HCT116 (cell line): ENCODE results near the gene TTC9. TPM values are rescaled to one million over a fixed set of nuclear protein-coding genes. Genes with fewer than 3 reads are reported as not detected.

Experiments used
- ATAC-seq: fragments of 200-7000 bp; cut with Tn5 transposase; 2 replicates; pipeline ENCODE4 v1.9.1; 2020; ENCODE audit warnings: mild to moderate bottlenecking, moderate library complexity
- BruUV-seq: library from RNA; stranded (reverse); fragments of 400-500 nt; replicated peaks from 2 replicates; lab custom pipeline; 2021; lab: Mats Ljungman, UMichigan
- CTCF ChIA-PET: fragments of 300-600 bp; sonication (Branson Sonifier 250); formaldehyde crosslinking; loops from one replicate; lab custom pipeline; 2021; ENCODE audit warnings: antibody characterized with exemption; lab: Charles Lee
- POLR2A ChIA-PET: fragments of 300-600, 350-600 bp; sonication (Branson Sonifier 250); formaldehyde crosslinking; loops from one replicate; lab custom pipeline; 2021; ENCODE audit warnings: antibody characterized with exemption; lab: Charles Lee
- RAD21 ChIA-PET, 2 experiments: fragments of 300-600 bp; sonication (Branson Sonifier 250); formaldehyde crosslinking; loops; one replicate each; lab custom pipeline; 2023; ENCODE audit warnings: low total read pairs in 2 of 2; ENCODE audit not compliant: uncharacterized antibody in 2 of 2, unreplicated experiment in 2 of 2, low non-redundant PET in 1 of 2; lab: Charles Lee
- DNase-seq: peaks from one replicate; pipeline ENCODE4 v3.0.0-alpha.2; 2010; ENCODE audit warnings: low read depth, low spot score
- H2AFZ ChIP-seq: fragments of 200-600 bp; shearing (Covaris generic), sonication (generic); 2 replicates; pipeline ENCODE4 v1.6.1; 2017; ENCODE audit warnings: low read depth, mixed run types, mixed read lengths, antibody characterized with exemption, low read length; ENCODE audit not compliant: poor library complexity, severe bottlenecking
- H3K27ac ChIP-seq: 2 replicates; pipeline ENCODE4 v1.5.1; 2012; ENCODE audit warnings: low read depth, low read length
- H3K27me3 ChIP-seq: fragments of 200-600 bp; sonication (generic); 2 replicates; pipeline ENCODE4 v1.6.1; 2016; ENCODE audit warnings: mixed run types, low read length, mixed read lengths; ENCODE audit not compliant: insufficient read depth
- H3K36me3 ChIP-seq, 2 experiments: fragments of 200-500 bp in 1 of 2; fragments of 200-600 bp in 1 of 2; sonication (Bioruptor generic) in 1 of 2; sonication (generic) in 1 of 2; 2 replicates each; pipeline versions ENCODE4 v1.5.1 to v1.6.1; 2014 to 2016; ENCODE audit warnings: low read length in 2 of 2, inconsistent platforms in 1 of 2, mixed read lengths in 1 of 2, mixed run types in 1 of 2; ENCODE audit not compliant: insufficient read depth in 2 of 2, control insufficient read depth in 1 of 2
- H3K4me1 ChIP-seq, 2 experiments: fragments of 200-600 bp in 1 of 2; sonication (generic) in 1 of 2; 2 replicates each; pipeline versions ENCODE4 v1.5.1 to v1.6.1; 2012 to 2017; ENCODE audit warnings: low read length in 2 of 2, inconsistent platforms in 1 of 2, mild to moderate bottlenecking in 1 of 2, mixed read lengths in 1 of 2, mixed run types in 1 of 2, moderate library complexity in 1 of 2; ENCODE audit not compliant: insufficient read depth in 2 of 2, control insufficient read depth in 1 of 2
- H3K4me2 ChIP-seq: fragments of 200-600 bp; sonication (generic); 2 replicates; pipeline ENCODE4 v1.6.1; 2017; ENCODE audit warnings: mixed run types, low read length, mixed read lengths
- H3K4me3 ChIP-seq, 2 experiments: fragments of 200-600 bp in 1 of 2; sonication (generic) in 1 of 2; replicated peaks in 1 of 2; 2 replicates each; pipeline ENCODE4 v1.5.1; 2011 to 2016; ENCODE audit warnings: low read length in 2 of 2, control low read depth in 1 of 2, low read depth in 1 of 2, mild to moderate bottlenecking in 1 of 2, mixed read lengths in 1 of 2, mixed run types in 1 of 2
- H3K79me2 ChIP-seq: fragments of 200-600 bp; sonication (generic); 2 replicates; pipeline ENCODE4 v1.6.1; 2017; ENCODE audit warnings: mild to moderate bottlenecking, mixed run types, low read length, moderate library complexity, mixed read lengths; ENCODE audit not compliant: insufficient read depth
- H3K9ac ChIP-seq: fragments of 200-600 bp; sonication (generic); 2 replicates; pipeline ENCODE4 v1.6.1; 2016; ENCODE audit warnings: low read length, mixed read lengths
- H3K9me2 ChIP-seq: fragments of 200-600 bp; sonication (generic), shearing (Covaris generic); 2 replicates; pipeline ENCODE4 v1.6.1; 2017; ENCODE audit warnings: mixed run types, mild to moderate bottlenecking, moderate library complexity; ENCODE audit not compliant: insufficient read depth
- H3K9me3 ChIP-seq, 2 experiments: fragments of 200-500 bp in 1 of 2; fragments of 200-600 bp in 1 of 2; sonication (Bioruptor generic) in 1 of 2; sonication (generic) in 1 of 2; 2 replicates each; pipeline ENCODE4 v1.6.1; 2014 to 2017; ENCODE audit warnings: low read length in 2 of 2, mixed read lengths in 2 of 2, inconsistent platforms in 1 of 2, low read depth in 1 of 2, mild to moderate bottlenecking in 1 of 2, mixed run types in 1 of 2, moderate library complexity in 1 of 2; ENCODE audit not compliant: control insufficient read depth in 1 of 2, insufficient read depth in 1 of 2
- H4K20me1 ChIP-seq: fragments of 200-600 bp; sonication (generic), shearing (Covaris generic); 2 replicates; pipeline ENCODE4 v1.6.1; 2017; ENCODE audit warnings: mixed run types, mild to moderate bottlenecking, moderate library complexity; ENCODE audit not compliant: insufficient read depth
- ATF3 ChIP-seq: IDR thresholded peaks from 2 replicates; pipeline ENCODE4 v1.6.1; 2012
- CEBPB ChIP-seq: IDR thresholded peaks from 2 replicates; pipeline ENCODE4 v1.6.1; 2012; ENCODE audit warnings: low read depth
- EZH2phosphoT487 ChIP-seq: fragments of 200-600 bp; IDR thresholded peaks from 2 replicates; pipeline ENCODE4 v1.6.1; 2018; ENCODE audit warnings: antibody characterized with exemption, borderline replicate concordance
- MAX ChIP-seq: IDR thresholded peaks from 2 replicates; pipeline ENCODE4 v1.6.1; 2012
- POLR2AphosphoS5 ChIP-seq: IDR thresholded peaks from 2 replicates; pipeline ENCODE4 v1.6.1; 2011; ENCODE audit warnings: mild to moderate bottlenecking, low read depth, low read length, moderate library complexity
- REST ChIP-seq: IDR thresholded peaks from 2 replicates; pipeline ENCODE4 v1.6.1; 2012; ENCODE audit warnings: low read depth
- SP1 ChIP-seq: IDR thresholded peaks from 2 replicates; pipeline ENCODE4 v1.6.1; 2012; ENCODE audit warnings: low read depth
- TCF7L2 ChIP-seq: IDR thresholded peaks from 2 replicates; pipeline ENCODE4 v1.7.0; 2011; ENCODE audit warnings: borderline replicate concordance, inconsistent platforms; ENCODE audit not compliant: insufficient read depth, insufficient read length; ENCODE audit errors: extremely low read depth
- ZBTB33 ChIP-seq: IDR thresholded peaks from 2 replicates; pipeline ENCODE4 v1.6.1; 2011; ENCODE audit warnings: mild to moderate bottlenecking, low read length, moderate library complexity; ENCODE audit not compliant: insufficient replicate concordance; ENCODE audit errors: extremely low read depth
- ZFX ChIP-seq: fragments of 450-650 bp; IDR thresholded peaks from 2 replicates; pipeline ENCODE4 v1.6.1; 2017
- ZNF274 ChIP-seq: fragments of 200-500 bp; sonication (Bioruptor generic); IDR thresholded peaks from 2 replicates; pipeline ENCODE4 v1.6.1; 2014; ENCODE audit warnings: mild to moderate bottlenecking, low read depth, low read length, inconsistent platforms
- intact Hi-C: fragments of 100-400 bp; cut with micrococcal nuclease; formaldehyde crosslinking; loops from 2 replicates; pipeline ENCODE4 v1.10.0; 2022
- total RNA-seq: library from RNA; stranded (reverse); gene quantifications from one replicate; pipeline ENCODE4 v1.2.1, GENCODE V29; 2021; ENCODE audit not compliant: unreplicated experiment

TTC9 gene
- total RNA-seq, 1 experiment from 2014 or later: 2.4 TPM

- no TSS peak for BruUV-seq
- H3K9ac ChIP-seq: no peak overlapping the region
- H3K27ac ChIP-seq: no peak overlapping the region
- H3K9me2 ChIP-seq: no peaks in the 10 kb centered on the region
- H3K4me2 ChIP-seq: no peak overlapping the region
- POLR2A ChIA-PET: no interaction called here
- RAD21 ChIA-PET: no interaction called here
- no peaks in the 10 kb centered on the region for H3K79me2 ChIP-seq
- no peak overlapping the region for H2AFZ ChIP-seq
- no peaks in the 10 kb centered on the region for H3K36me3 ChIP-seq
- peaks cover 4 to 10% of the 10 kb centered on the region in 2 experiments for H3K4me1 ChIP-seq
- H3K9me3 ChIP-seq: no peaks in the 10 kb centered on the region
- H3K27me3 ChIP-seq: no peaks in the 10 kb centered on the region
- no peak overlapping the region for H3K4me3 ChIP-seq
- CTCF ChIA-PET: no interaction called here
- no peak for ATAC-seq
- no peak for TF ChIP-seq SP1
- no peak for TF ChIP-seq TCF7L2
- no peak for TF ChIP-seq ZBTB33
- TF ChIP-seq ATF3: no peak
- no peak for TF ChIP-seq ZFX
- no peak for TF ChIP-seq EZH2phosphoT487
- no peak for TF ChIP-seq MAX
- no peak for TF ChIP-seq POLR2AphosphoS5
- no peak for TF ChIP-seq ZNF274
- TF ChIP-seq REST: no peak
- no peak for TF ChIP-seq CEBPB
- intact Hi-C loops: no loop called here
- H4K20me1 ChIP-seq: no peaks in the 10 kb centered on the region
- no peak for DNase-seq
Observed at GRCh38 chr14:70670992-70671651, 29.4 kb downstream of the TTC9 start.
